ENCODE data around the gene TUBB4A.
A peak's percentile ranks its signal among the peaks of the same experiment; 100 is the strongest.

The TUBB4A gene

GRCh38 chr19:6491802-6492592, 10.1 kb downstream of the TUBB4A start:
- DNase-seq: no peak

GRCh38 chr19:6490134-6490533, 12.0 kb downstream of the TUBB4A start:
- no peak for DNase-seq

DNA sequence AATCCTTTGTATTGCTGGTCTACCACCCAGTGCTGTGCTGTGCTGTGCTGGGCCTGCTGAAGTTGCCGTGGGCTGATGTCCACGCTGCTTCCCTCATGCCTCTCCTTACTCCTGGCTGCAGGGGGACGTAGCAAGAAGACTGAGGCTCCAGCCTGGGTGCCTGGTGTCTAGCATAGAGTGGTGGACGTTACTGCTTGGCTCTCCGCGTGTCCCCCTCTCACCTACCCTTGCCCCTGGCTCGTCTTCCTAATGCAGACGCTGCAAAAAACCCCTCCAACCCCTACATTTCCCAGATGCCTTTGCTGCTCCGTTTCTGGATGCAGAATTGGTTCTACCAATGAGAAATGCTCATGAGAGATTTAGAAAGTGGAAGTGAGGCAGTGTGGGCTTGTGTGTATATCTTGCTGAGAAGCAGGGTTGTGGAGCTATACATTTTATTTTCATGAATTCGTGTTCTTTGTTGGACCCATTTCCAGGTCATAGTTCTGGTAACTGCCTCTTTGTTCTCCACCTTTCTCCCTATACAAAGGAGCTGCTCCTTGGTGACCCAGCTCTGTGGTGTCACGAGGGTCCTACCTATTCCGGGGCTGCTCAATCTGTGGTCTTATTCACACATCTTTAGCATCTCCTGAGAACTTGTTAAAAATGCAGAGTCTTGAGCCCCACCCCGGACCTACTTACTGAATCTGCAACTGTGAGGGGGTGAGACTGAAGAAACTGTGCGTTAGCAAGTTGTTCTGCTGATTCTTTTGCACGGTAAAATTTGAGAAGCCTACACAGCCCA, 12.6 kb downstream of the TUBB4A start:
- DNase-seq: no peak

GRCh38 chr19:6484831-6485230, 17.3 kb downstream of the TUBB4A start:
- no peak for DNase-seq

GRCh38 chr19:6484230-6484629, 17.9 kb downstream of the TUBB4A start:
- no peak for DNase-seq

GRCh38 chr19:6483235-6483634, 18.9 kb downstream of the TUBB4A start:
- no peak for DNase-seq

- DNase-seq: no peak
These were observed 19.8 kb downstream of the TUBB4A start for GRCh38 chr19:6482343-6482686.

DNA sequence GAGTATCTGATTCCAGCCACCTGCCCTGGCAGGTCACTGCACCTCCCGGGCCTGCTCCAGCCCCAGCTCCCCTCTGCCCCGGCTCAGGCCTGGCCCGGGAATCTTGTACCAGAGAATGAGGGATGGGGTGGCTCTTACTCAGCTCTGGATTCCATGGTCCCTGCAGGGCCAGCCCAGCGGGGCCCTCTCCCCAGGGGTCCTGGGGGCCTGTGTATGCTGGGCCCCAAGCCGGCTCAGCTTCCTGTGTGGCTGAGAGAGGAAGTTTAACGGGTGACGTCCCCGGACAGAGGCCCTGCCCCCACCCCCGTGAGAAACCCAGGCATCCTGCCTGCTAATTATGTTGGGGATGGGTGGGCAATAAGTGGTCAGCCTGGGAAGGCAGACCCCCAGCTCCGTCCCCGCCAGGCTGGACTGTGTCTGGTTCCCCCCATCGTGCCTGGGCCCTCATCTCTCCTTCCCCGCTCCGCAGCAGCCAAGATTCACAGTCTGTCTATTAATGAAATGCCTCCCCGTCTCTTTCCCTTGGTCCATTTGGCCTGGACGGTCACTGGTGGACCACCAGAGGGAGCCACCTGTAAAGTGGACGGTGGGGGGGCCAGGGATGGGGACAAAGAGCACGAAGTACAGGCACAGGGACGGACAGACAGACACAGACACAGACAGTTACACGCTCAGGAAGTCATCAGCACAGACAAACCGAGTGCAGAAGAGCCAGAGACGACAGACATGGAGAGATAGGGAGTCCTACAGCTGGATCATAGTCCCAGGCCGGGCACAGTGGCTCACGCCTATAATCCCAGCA, 20.4 kb downstream of the TUBB4A start, which contains the start of gene DENND1C:
Gene DENND1C (minus strand): TSS at position 247 of the 802 bp plus-strand sequence. CDS start 92 bp downstream, at position 155.
- no peak for DNase-seq

GRCh38 chr19:6480848-6481415, 21.2 kb downstream of the TUBB4A start:
- DNase-seq: no peak

DNA sequence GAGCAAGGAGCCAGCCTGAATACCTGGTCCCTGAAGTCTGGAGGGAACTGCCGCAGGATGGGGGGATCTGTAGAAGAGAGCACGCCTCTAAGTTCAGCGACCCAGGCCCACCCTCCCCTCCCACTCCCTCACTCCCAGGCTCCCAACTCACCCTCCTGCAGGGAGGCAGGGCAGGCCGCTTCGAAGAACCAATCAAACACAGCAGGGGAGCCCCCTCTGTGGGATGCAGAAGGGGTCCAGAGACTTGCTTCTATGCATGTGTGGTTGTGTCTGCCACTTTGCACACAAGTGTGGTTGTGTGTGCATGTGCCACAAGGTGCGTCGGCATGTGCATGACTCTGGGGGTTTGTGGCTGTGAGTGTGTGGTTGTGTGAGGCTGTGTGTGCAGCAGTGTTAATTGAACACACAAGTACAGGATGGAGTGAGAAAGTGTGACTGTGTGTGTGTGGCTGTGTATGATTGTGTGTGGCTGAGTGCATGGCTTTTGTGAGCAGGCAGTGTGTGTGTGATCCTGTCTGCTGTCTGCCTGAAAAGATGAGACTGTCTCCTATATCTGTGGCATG, 22.2 kb downstream of the TUBB4A start:
- DNase-seq: no peak

GRCh38 chr19:6478815-6479214, 23.3 kb downstream of the TUBB4A start:
- DNase-seq: no peak

GRCh38 chr19:6476896-6477431, 25.1 kb downstream of the TUBB4A start:
- no peak for DNase-seq

- peak; percentile 52 for DNase-seq
These were observed 25.8 kb downstream of the TUBB4A start for GRCh38 chr19:6476155-6476895.

DNA sequence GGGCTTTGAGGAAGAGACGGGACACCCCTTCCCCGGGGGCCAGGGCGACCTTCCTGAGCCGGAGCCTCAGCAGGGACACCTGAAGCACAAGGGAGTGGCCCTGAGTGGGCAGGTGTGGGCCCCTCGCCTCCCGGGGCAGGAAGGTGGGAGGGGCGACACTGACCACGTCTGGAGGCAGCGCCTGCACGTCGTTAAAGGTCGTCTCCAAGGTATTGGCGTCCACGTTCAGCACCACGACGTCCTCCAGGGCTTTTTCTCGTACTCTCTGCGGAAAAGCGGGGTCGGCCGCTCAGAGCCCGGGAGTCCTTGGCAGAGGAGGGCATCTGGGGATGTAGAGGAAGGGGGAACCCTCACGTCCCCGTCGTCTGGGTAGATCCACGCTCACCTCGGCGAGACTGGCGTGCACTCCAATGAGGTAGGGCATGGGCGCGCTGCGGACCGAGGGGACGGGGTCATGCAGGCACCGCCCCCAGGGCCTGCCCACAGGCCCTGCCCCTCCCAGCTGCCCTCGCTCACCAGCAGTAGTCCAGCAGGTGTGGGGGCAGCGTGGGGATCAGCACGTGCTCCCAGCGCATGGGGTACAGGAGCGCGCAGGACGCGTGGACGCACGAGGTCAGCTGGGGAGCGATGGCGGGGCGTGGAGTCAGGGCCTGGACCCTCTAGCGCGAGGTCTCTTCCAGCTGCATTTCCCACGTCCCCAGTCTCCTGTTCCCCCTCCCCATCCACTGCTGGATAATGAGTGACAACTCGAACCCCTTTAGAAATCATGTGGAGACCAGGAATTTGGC, 26.6 kb downstream of the TUBB4A start:
- DNase-seq: no peak

DNA sequence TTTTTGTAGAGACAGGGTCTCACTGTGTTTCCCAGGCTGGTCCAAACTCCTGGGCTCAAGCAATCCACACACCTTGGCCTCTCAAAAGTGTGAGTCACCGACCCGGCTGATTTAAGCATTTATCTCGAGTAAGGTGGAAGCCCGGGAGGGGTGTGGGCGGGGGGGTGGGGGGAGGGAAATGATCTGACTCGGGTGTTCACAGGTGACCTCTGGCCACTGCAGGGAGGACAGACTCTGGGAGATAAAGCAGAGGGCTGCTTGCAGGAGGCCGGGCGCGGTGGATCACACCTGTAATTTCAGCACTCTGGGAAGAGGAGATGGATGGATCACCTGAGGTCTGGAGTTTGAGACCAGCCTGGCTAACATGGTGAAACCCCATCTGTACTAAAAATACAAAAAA, 28.5 kb downstream of the TUBB4A start:
- DNase-seq: no peak

- DNase-seq: no peak
These were observed 29.4 kb downstream of the TUBB4A start for GRCh38 chr19:6472713-6473112.

DNA sequence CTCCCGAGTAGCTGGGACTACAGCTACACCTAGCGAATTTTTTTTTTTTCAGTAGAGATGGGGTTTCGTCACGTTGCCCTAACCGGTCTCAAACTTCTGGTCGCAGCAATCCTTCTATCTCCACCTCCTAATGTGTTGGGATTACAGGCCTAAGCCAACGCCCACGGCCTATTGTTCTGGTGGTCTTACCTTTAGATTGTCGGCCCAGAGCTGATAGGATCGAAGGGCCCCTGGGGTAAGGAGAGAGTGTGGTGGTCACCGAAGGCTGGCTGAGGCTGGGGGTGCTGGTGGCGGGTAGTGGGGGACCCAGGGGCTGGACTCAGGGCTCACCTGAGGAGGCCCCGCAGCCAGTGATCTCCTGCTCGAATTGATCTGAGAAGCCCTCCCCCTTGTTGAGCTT, 31.0 kb downstream of the TUBB4A start:
- no peak for DNase-seq

DNA sequence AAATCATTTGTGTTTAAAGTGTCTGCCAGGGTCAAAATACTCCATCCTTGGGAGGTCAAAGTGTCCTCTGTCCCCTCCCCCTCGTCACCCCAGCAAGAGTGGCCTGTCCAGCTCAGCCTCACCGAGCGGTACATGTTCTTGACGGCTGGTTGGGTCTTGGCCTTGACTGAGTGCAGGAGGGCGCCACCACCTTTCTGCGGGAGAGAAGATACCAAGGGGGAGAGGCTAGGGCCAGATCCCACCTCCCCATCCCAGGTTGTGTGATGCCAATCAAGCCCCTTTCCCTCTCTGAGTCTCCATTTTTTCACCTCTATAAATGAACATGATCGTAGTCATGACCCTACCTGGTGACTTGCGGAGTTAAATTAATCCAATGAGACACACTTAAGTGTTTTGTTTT, 31.9 kb downstream of the TUBB4A start:
- DNase-seq: no peak

DNA sequence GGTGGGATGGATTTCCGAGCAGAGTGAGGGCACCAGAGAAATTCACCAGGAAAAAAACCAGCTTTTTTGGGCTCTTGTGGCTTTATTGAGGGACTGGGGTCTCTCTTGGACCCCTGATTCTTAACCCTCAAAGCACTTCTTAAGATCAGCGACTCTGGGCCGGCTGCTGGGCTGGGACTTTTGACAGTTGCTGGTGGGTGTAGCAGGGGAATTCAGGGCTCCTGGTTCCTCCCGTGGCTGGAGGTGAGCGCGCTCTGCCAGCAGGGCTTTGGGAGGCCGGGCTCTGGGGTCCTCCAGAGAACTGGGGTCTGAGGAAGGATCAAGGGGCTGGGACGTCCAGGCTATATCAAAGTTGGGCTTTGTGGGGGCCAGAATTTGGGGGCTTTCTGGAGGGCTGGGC, 34.7 kb downstream of the TUBB4A start:
- no peak for DNase-seq

- DNase-seq: no peak
These were observed 35.4 kb downstream of the TUBB4A start for GRCh38 chr19:6466526-6467248.
